Calu3 (cell line): Measurements from ENCODE around the gene ITPK1. TPM values are rescaled to one million over a fixed set of nuclear protein-coding genes. Genes with fewer than 3 reads are reported as not detected.

Experiments
- BruUV-seq: library from RNA; stranded (reverse); fragments of 400-500 nt; replicated peaks from 2 replicates; lab custom pipeline; 2021; lab: Mats Ljungman, UMichigan
- CTCF ChIA-PET: fragments of 300-600 bp; sonication (Branson Sonifier 250); formaldehyde crosslinking; loops from one replicate; lab custom pipeline; 2022; ENCODE audit warnings: antibody characterized with exemption; lab: Charles Lee
- DNase-seq: peaks from one replicate; pipeline ENCODE4 v3.0.0; 2022
- H3K27ac Mint-ChIP-seq: one replicate; pipeline ENCODE4 v1.8.0; 2022; ENCODE audit warnings: mixed read lengths; ENCODE audit not compliant: unreplicated experiment
- H3K27me3 Mint-ChIP-seq: one replicate; pipeline ENCODE4 v1.8.0; 2022; ENCODE audit warnings: mixed read lengths; ENCODE audit not compliant: unreplicated experiment
- H3K36me3 Mint-ChIP-seq: one replicate; pipeline ENCODE4 v1.8.0; 2022; ENCODE audit warnings: mild to moderate bottlenecking, moderate library complexity, mixed read lengths; ENCODE audit not compliant: insufficient read depth, unreplicated experiment
- H3K4me1 Mint-ChIP-seq: one replicate; pipeline ENCODE4 v1.8.0; 2022; ENCODE audit warnings: mild to moderate bottlenecking, low read depth, mixed read lengths; ENCODE audit not compliant: unreplicated experiment
- H3K4me3 Mint-ChIP-seq: one replicate; pipeline ENCODE4 v1.8.0; 2022; ENCODE audit warnings: mild to moderate bottlenecking, low read depth, moderate library complexity, mixed read lengths; ENCODE audit not compliant: unreplicated experiment
- H3K9me3 Mint-ChIP-seq: one replicate; pipeline ENCODE4 v1.8.0; 2022; ENCODE audit warnings: low read depth, mixed read lengths; ENCODE audit not compliant: unreplicated experiment
- CTCF ChIP-seq: fragments of 200-600 bp; IDR thresholded peaks from one replicate; pipeline ENCODE4 v1.8.0; 2022; ENCODE audit warnings: antibody characterized with exemption; ENCODE audit not compliant: unreplicated experiment
- intact Hi-C: fragments of 100-400 bp; cut with micrococcal nuclease; formaldehyde crosslinking; loops from one replicate; pipeline ENCODE4 v1.10.0; 2022; ENCODE audit not compliant: unreplicated experiment
- total RNA-seq: library from RNA; stranded (reverse); gene quantifications from 2 replicates; pipeline ENCODE4 v1.2.3, GENCODE V29; 2022

The ITPK1 gene
- total RNA-seq, 1 experiment from 2014 or later: 94.3 TPM

- Mint-ChIP-seq H3K27me3 (no peaks in the 10 kb centered on the region), H3K4me3 (no peak overlapping the region), H3K4me1 (peaks cover 33% of the 10 kb centered on the region), H3K36me3 (peaks cover 12% of the 10 kb centered on the region), H3K9me3 (no peaks in the 10 kb centered on the region), H3K27ac (no peak overlapping the region)
- no TSS peak for BruUV-seq
- CTCF ChIA-PET: no interaction called here
- intact Hi-C loops: no loop called here
- TF ChIP-seq CTCF: no peak
- DNase-seq: no peak
Measured at GRCh38 chr14:93050761-93051160, 65.0 kb downstream of the ITPK1 start.

DNA sequence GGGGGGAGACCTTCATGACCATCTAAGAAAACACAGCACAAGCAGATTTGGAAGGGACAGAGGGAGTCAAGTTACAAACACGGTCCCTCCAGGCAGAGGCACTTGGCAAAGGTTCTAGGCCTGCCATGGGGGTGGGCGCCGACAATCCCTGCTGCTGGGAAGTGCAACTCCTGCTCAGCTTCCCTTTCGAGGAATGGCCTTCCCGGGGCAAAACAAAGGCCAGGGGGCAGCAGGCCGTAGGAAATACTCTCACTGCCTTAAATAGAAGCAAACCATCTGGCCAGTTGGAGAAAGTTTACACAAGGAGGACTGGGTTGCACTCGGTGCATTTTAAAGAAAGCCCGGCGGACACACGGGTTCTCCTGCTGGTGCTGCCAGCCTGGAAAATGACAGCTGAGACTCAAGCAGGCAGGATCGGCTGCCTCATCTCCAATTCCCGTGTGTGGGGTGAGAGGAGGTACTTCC, 65.8 kb downstream of the ITPK1 start:
- intact Hi-C loops: loop anchor here (5.0 kb wide), 1 partner anchor 103 kb away; no protein-coding TSS in a partner anchor
- Mint-ChIP-seq H3K4me1 (peaks cover 39% of the 10 kb centered on the region), H3K27ac (no peak overlapping the region), H3K36me3 (peaks cover 19% of the 10 kb centered on the region), H3K9me3 (no peaks in the 10 kb centered on the region), H3K4me3 (peak overlapping the region; percentile 18), H3K27me3 (no peaks in the 10 kb centered on the region)
- no peak for TF ChIP-seq CTCF
- CTCF ChIA-PET: no interaction called here
- BruUV-seq: no TSS peak
- no peak for DNase-seq

GRCh38 chr14:93049315-93049714, 66.4 kb downstream of the ITPK1 start:
- Mint-ChIP-seq H3K36me3 (peaks cover 21% of the 10 kb centered on the region), H3K9me3 (no peaks in the 10 kb centered on the region), H3K4me3 (peak overlapping the region; percentile 18), H3K4me1 (peaks cover 45% of the 10 kb centered on the region), H3K27me3 (no peaks in the 10 kb centered on the region), H3K27ac (peak overlapping the region; percentile 37)
- no TSS peak for BruUV-seq
- CTCF ChIA-PET: no interaction called here
- DNase-seq: no peak
- no peak for TF ChIP-seq CTCF
- intact Hi-C loops: loop anchor here (5.0 kb wide), 1 partner anchor 102 kb away; no protein-coding TSS in a partner anchor

- Mint-ChIP-seq H3K4me3 (no peak overlapping the region), H3K9me3 (no peaks in the 10 kb centered on the region), H3K27ac (no peak overlapping the region), H3K27me3 (no peaks in the 10 kb centered on the region), H3K36me3 (peaks cover 25% of the 10 kb centered on the region), H3K4me1 (peaks cover 50% of the 10 kb centered on the region)
- DNase-seq: no peak
- BruUV-seq: no TSS peak
- CTCF ChIA-PET: no interaction called here
- intact Hi-C loops: loop anchor here (5.0 kb wide), 1 partner anchor 102 kb away; no protein-coding TSS in a partner anchor
- no peak for TF ChIP-seq CTCF
Measured at GRCh38 chr14:93048843-93049242, 66.9 kb downstream of the ITPK1 start.
